Measurements from ENCODE around the gene SYT8.

DNA sequence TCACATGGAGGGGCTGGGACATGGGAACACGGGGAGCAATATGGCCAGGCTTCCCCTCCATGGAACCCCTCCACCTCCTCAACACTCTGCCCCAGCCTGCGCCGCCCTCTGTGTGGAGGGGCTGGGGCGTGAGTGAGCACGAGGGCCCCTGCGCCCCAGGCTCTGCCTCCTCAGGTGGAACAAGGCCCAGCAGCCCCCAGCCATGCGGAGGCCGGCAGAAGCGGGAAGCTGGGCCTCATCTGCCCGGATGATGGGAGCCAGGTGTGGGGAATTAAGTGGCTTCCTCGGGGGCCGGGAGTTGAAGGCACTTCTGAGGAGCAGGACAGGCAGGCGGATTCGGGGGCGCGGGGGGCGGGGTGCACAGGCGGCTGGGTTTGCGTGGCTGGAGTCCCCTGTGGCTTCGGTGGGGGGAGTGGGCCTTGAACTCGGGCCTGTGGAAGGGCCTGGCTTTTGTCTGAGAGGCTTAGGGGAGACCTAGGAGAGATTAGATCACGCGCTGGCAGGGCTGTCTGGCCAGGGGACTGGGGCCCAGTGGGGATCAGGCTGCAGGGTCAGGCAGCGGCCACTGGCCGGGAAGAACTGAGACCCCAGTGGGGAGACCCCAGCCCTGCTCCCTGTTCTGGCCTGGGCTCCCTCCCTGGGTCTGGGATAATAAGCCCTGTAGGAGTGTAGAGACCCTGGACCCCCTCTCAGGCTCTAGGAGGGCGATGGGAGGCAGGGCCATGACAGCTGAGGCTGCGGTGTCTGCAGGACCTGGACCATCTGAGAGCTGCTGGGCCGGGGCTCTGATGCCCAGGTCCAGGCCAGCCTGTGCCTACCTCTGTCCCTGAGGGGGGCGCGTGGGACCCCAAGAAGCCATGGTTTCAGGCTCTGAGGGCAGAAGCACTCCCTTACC lies 43.6 kb downstream of the SYT8 start:
- TF ChIP-seq POLR2A (IDR thresholded peaks at IDR 0.05) = no peak
- TF ChIP-seq, protein P1, sequence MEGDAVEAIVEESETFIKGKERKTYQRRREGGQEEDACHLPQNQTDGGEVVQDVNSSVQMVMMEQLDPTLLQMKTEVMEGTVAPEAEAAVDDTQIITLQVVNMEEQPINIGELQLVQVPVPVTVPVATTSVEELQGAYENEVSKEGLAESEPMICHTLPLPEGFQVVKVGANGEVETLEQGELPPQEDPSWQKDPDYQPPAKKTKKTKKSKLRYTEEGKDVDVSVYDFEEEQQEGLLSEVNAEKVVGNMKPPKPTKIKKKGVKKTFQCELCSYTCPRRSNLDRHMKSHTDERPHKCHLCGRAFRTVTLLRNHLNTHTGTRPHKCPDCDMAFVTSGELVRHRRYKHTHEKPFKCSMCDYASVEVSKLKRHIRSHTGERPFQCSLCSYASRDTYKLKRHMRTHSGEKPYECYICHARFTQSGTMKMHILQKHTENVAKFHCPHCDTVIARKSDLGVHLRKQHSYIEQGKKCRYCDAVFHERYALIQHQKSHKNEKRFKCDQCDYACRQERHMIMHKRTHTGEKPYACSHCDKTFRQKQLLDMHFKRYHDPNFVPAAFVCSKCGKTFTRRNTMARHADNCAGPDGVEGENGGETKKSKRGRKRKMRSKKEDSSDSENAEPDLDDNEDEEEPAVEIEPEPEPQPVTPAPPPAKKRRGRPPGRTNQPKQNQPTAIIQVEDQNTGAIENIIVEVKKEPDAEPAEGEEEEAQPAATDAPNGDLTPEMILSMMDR (IDR thresholded peaks at IDR 0.05) = no peak

Data from vagina (tissue), 2 donors.